H1 (cell line): ENCODE results near the gene PPP1R9A. TPM values are rescaled to one million over a fixed set of nuclear protein-coding genes. Genes with fewer than 3 reads are reported as not detected.

Experiments
- CTCF ChIA-PET: fragments of 300-600 bp; sonication (Branson Sonifier 250); formaldehyde crosslinking; loops from one replicate; lab custom pipeline; 2021; ENCODE audit not compliant: partially characterized antibody; lab: Charles Lee
- POLR2A ChIA-PET: fragments of 300-600 bp; sonication (Branson Sonifier 250); formaldehyde crosslinking; loops from one replicate; lab custom pipeline; 2021; ENCODE audit warnings: inconsistent platforms; ENCODE audit not compliant: partially characterized antibody; lab: Charles Lee
- DNase-seq, 2 experiments: peaks; one replicate each; pipeline versions ENCODE4 v3.0.0 to v3.0.0-alpha.2; 2010 to 2022; ENCODE audit warnings: low spot score in 2 of 2, low read depth in 1 of 2, mixed read lengths in 1 of 2
- FAIRE-seq: peaks from 2 replicates; lab custom pipeline; 2011; peaks lifted over from hg19 to GRCh38; lab: Jason Lieb, UNC
- H2AFZ ChIP-seq: 2 replicates; pipeline ENCODE4 v1.8.1; 2012; ENCODE audit warnings: low read length, inconsistent platforms
- H2AK5ac ChIP-seq: 2 replicates; pipeline ENCODE4 v1.6.1; 2013; ENCODE audit warnings: low read depth, low read length
- H2BK120ac ChIP-seq: replicated peaks from 2 replicates; pipeline ENCODE3; 2013; ENCODE audit warnings: low read depth, low read length, inconsistent platforms
- H2BK12ac ChIP-seq: 2 replicates; pipeline ENCODE4 v1.6.1; 2013; ENCODE audit warnings: low read depth, low read length
- H2BK15ac ChIP-seq: 2 replicates; pipeline ENCODE4 v1.6.1; 2013; ENCODE audit warnings: low read length
- H2BK20ac ChIP-seq: 2 replicates; pipeline ENCODE4 v1.6.1; 2013; ENCODE audit warnings: low read length
- H2BK5ac ChIP-seq: 2 replicates; pipeline ENCODE4 v1.6.1; 2013; ENCODE audit warnings: low read depth, low read length
- H3K14ac ChIP-seq: 2 replicates; pipeline ENCODE4 v1.6.1; 2013; ENCODE audit warnings: inconsistent platforms; ENCODE audit not compliant: insufficient read length
- H3K18ac ChIP-seq: 2 replicates; pipeline ENCODE4 v1.6.1; 2013; ENCODE audit warnings: low read length; ENCODE audit errors: extremely low read depth
- H3K23ac ChIP-seq: 2 replicates; pipeline ENCODE4 v1.6.1; 2013; ENCODE audit warnings: inconsistent platforms; ENCODE audit not compliant: insufficient read length
- H3K23me2 ChIP-seq: 2 replicates; pipeline ENCODE4 v1.6.1; 2013; ENCODE audit warnings: low read depth, low read length
- H3K27ac ChIP-seq: 2 replicates; pipeline ENCODE4 v1.6.1; 2011; ENCODE audit warnings: low read depth, low read length, inconsistent platforms
- H3K27me3 ChIP-seq, 4 experiments: replicated peaks in 1 of 4; 1 replicate in 1 of 4; 2 replicates in 3 of 4; pipeline versions ENCODE4 v1.6.1 to v1.8.1; 2011 to 2013; ENCODE audit warnings: low read length in 3 of 4, mild to moderate bottlenecking in 3 of 4, inconsistent platforms in 2 of 4, mixed read lengths in 2 of 4, moderate library complexity in 1 of 4; ENCODE audit not compliant: control insufficient read depth in 3 of 4, insufficient read depth in 3 of 4; ENCODE audit errors: extremely low read depth in 1 of 4
- H3K36me3 ChIP-seq, 4 experiments: 2 replicates each; pipeline versions ENCODE4 v1.6.1 to v1.8.1; 2011 to 2013; ENCODE audit warnings: mild to moderate bottlenecking in 4 of 4, low read length in 3 of 4, moderate library complexity in 2 of 4, control low read depth in 1 of 4, inconsistent platforms in 1 of 4; ENCODE audit not compliant: insufficient read depth in 4 of 4, control insufficient read depth in 2 of 4
- H3K4ac ChIP-seq: replicated peaks from 2 replicates; pipeline ENCODE3; 2013; ENCODE audit warnings: low read length, low read depth, mixed read lengths, inconsistent platforms; ENCODE audit not compliant: insufficient read length
- H3K4me1 ChIP-seq, 4 experiments: replicated peaks in 1 of 4; 1 replicate in 1 of 4; 2 replicates in 3 of 4; pipeline versions ENCODE4 v1.6.1 to v1.8.1; 2011 to 2013; ENCODE audit warnings: low read length in 3 of 4, inconsistent platforms in 2 of 4, mixed read lengths in 1 of 4; ENCODE audit not compliant: insufficient read depth in 4 of 4, control insufficient read depth in 3 of 4
- H3K4me2 ChIP-seq, 2 experiments: 2 replicates each; pipeline versions ENCODE4 v1.6.1 to v1.8.1; 2011 to 2013; ENCODE audit warnings: low read depth in 2 of 2, low read length in 2 of 2, control low read depth in 1 of 2, inconsistent platforms in 1 of 2, mild to moderate bottlenecking in 1 of 2; ENCODE audit not compliant: insufficient read depth in 1 of 2
- H3K4me3 ChIP-seq, 4 experiments: fragments of 200-600, 300-600 bp in 1 of 4; sonication (generic), shearing (Covaris generic), sonication (Bioruptor Twin) in 1 of 4; 2 replicates each; pipeline versions ENCODE4 v1.5.1 to v1.8.1; 2011 to 2016; ENCODE audit warnings: low read length in 4 of 4, low read depth in 3 of 4, control low read depth in 2 of 4, inconsistent platforms in 2 of 4, mild to moderate bottlenecking in 2 of 4, mixed read lengths in 1 of 4, moderate library complexity in 1 of 4; ENCODE audit not compliant: insufficient read depth in 2 of 4; ENCODE audit errors: extremely low read depth in 1 of 4
- H3K56ac ChIP-seq: replicated peaks from 2 replicates; pipeline ENCODE3; 2013; ENCODE audit warnings: low read depth, mild to moderate bottlenecking, mixed read lengths, low read length, inconsistent platforms; ENCODE audit not compliant: insufficient read length
- H3K79me1 ChIP-seq: 2 replicates; pipeline ENCODE4 v1.6.1; 2013; ENCODE audit warnings: low read depth, low read length, control low read depth
- H3K79me2 ChIP-seq, 2 experiments: 2 replicates each; pipeline versions ENCODE4 v1.6.1 to v1.8.1; 2012 to 2013; ENCODE audit warnings: low read length in 2 of 2, mild to moderate bottlenecking in 2 of 2, inconsistent platforms in 1 of 2; ENCODE audit not compliant: insufficient read depth in 2 of 2, control insufficient read depth in 1 of 2
- H3K9ac ChIP-seq, 4 experiments: replicated peaks in 1 of 4; 1 replicate in 1 of 4; 2 replicates in 3 of 4; pipeline versions ENCODE4 v1.6.1 to v1.8.1; 2011 to 2013; ENCODE audit warnings: low read depth in 3 of 4, low read length in 3 of 4, control low read depth in 2 of 4, mild to moderate bottlenecking in 2 of 4, moderate library complexity in 2 of 4, inconsistent platforms in 1 of 4; ENCODE audit errors: extremely low read depth in 1 of 4
- H3K9me3 ChIP-seq, 2 experiments: 2 replicates each; pipeline versions ENCODE4 v1.6.1 to v1.8.1; 2012 to 2013; ENCODE audit warnings: mild to moderate bottlenecking in 2 of 2, moderate library complexity in 2 of 2, control low read depth in 1 of 2, inconsistent platforms in 1 of 2, low read depth in 1 of 2, low read length in 1 of 2, mixed read lengths in 1 of 2; ENCODE audit not compliant: insufficient read depth in 2 of 2
- H4K20me1 ChIP-seq, 2 experiments: replicated peaks in 1 of 2; 2 replicates each; pipeline versions ENCODE3 to v1.8.1; 2011 to 2013; ENCODE audit warnings: inconsistent platforms in 2 of 2, low read length in 2 of 2, mild to moderate bottlenecking in 1 of 2; ENCODE audit not compliant: insufficient read depth in 2 of 2, control insufficient read depth in 1 of 2
- H4K5ac ChIP-seq: 2 replicates; pipeline ENCODE4 v1.6.1; 2013; ENCODE audit warnings: low read length, low read depth, mixed read lengths, inconsistent platforms; ENCODE audit not compliant: insufficient read length
- H4K8ac ChIP-seq: 2 replicates; pipeline ENCODE4 v1.8.0; 2013; ENCODE audit warnings: mild to moderate bottlenecking, moderate library complexity, low read length, inconsistent platforms; ENCODE audit not compliant: insufficient read depth; ENCODE audit errors: extremely low read depth
- H4K91ac ChIP-seq: replicated peaks from 2 replicates; pipeline ENCODE3; 2013; ENCODE audit warnings: low read length, mixed read lengths, inconsistent platforms; ENCODE audit not compliant: insufficient read length
- ASH2L ChIP-seq: fragments of 200-600, 300-600 bp; sonication (generic); IDR thresholded peaks from one replicate; pipeline ENCODE4 v1.7.1; 2017; ENCODE audit warnings: low read length
- CBX5 ChIP-seq: fragments of 300-800, 300-1000 bp; sonication (generic); IDR thresholded peaks from 2 replicates; pipeline ENCODE4 v1.7.1; 2016; ENCODE audit warnings: antibody characterized with exemption, low read length, low read depth
- CBX8 ChIP-seq: fragments of 300-800, 300-1000 bp; sonication (generic); IDR thresholded peaks from 2 replicates; pipeline ENCODE4 v1.7.1; 2016; ENCODE audit warnings: low read depth, low read length, borderline replicate concordance
- KDM4A ChIP-seq: IDR thresholded peaks from one replicate; pipeline ENCODE4 v1.7.1; 2012; ENCODE audit warnings: low read depth, mild to moderate bottlenecking, moderate library complexity, low read length, inconsistent platforms; ENCODE audit not compliant: severe bottlenecking
- NANOG ChIP-seq: IDR thresholded peaks from 2 replicates; pipeline ENCODE4 v1.6.1; 2011; ENCODE audit warnings: low read length, low read depth, mild to moderate bottlenecking, inconsistent platforms; ENCODE audit not compliant: insufficient read depth, poor library complexity, severe bottlenecking
- POLR2A ChIP-seq, 2 experiments: IDR thresholded peaks; 1 replicate in 1 of 2; 2 replicates in 1 of 2; pipeline ENCODE4 v1.6.1; 2011; ENCODE audit warnings: low read depth in 2 of 2, low read length in 2 of 2, mild to moderate bottlenecking in 2 of 2; ENCODE audit errors: control extremely low read depth in 1 of 2
- RXRA ChIP-seq: IDR thresholded peaks from 2 replicates; pipeline ENCODE4 v1.6.1; 2011; ENCODE audit warnings: low read depth, mild to moderate bottlenecking, low read length, moderate library complexity; ENCODE audit not compliant: insufficient read depth
- TBP ChIP-seq: IDR thresholded peaks from 2 replicates; pipeline ENCODE4 v1.6.1; 2011; ENCODE audit warnings: low read depth, low read length, improper control_type of control experiment
- polyA plus RNA-seq, 7 experiments: library from polyadenylated mRNA; depleted of rRNA in 3 of 7; stranded (reverse) in 5 of 7; unstranded in 2 of 7; fragments of >200 nt in 5 of 7; fragments of 200-250 nt in 2 of 7; gene quantifications; 1 replicate in 5 of 7; 2 replicates in 1 of 7; 4 replicates in 1 of 7; pipeline versions ENCODE4 v1.2.1 to v1.2.3, GENCODE V29; 2011 to 2013; ENCODE audit warnings: missing spikeins in 2 of 7, mixed read lengths in 2 of 7
- total RNA-seq: library from RNA; stranded (reverse); fragmentation: NEBNext Ultra II Directional; extraction: Animal tissue kit (Norgen Biotek cat#: 25700); gene quantifications from 2 replicates; pipeline ENCODE4 v1.2.1, GENCODE V29; 2021

Gene PPP1R9A
- total and polyA plus RNA-seq, 2 of the 8 experiments (the other 6 are each of a cell fraction or from before 2014, with no cell fraction given) = 3.0 to 20.3 TPM

GRCh38 chr7:95201727-95202126, 294.3 kb downstream of the PPP1R9A start:
- Histone ChIP-seq H2BK20ac (no peak overlapping the region), H4K20me1 (peaks cover 0 to 5% of the 10 kb centered on the region in 2 experiments)
- CTCF ChIA-PET = interaction anchor here (0.9 to 3.8 kb wide), 5 partner anchors 8 to 752 kb away, joined by 3 to 14 read pairs (median 5); no protein-coding TSS in a partner anchor

More at GRCh38 chr7:95201727-95202126, 294.3 kb downstream of the PPP1R9A start:
- no peak for FAIRE-seq
- Histone ChIP-seq H2BK5ac (no peak overlapping the region), H3K4me2 (no peak overlapping the region), H3K4ac (no peak overlapping the region), H4K8ac (no peak overlapping the region), H2BK15ac (no peak overlapping the region), H3K4me3 (no peak overlapping the region), H3K9ac (no peak overlapping the region), H3K79me1 (no peaks in the 10 kb centered on the region; the same call in 1 of the 2 replicates), H2AFZ (no peak overlapping the region), H2BK120ac (no peak overlapping the region), H3K9me3 (no peaks in the 10 kb centered on the region), H3K23me2 (peaks cover 6% of the 10 kb centered on the region; the same call in 1 of the 2 replicates)
- POLR2A ChIA-PET = no interaction called here
- TF ChIP-seq CBX8 (no peak), POLR2A (IDR thresholded peaks at IDR 0.05; ENCODE audit: control extremely low read depth in 1 of 2, low read depth in 2 of 2, low read length in 2 of 2) (no peak), KDM4A (no peak), RXRA (no peak), NANOG (no peak), TBP (no peak), ASH2L (no peak), CBX5 (no peak)
- TF ChIP-seq, all 59 proteins: peak for 0
- Histone ChIP-seq H2AK5ac (no peak overlapping the region), H3K27ac (no peak overlapping the region), H3K4me1 (no peaks in the 10 kb centered on the region), H3K56ac (no peak overlapping the region), H3K79me2 (no peaks in the 10 kb centered on the region), H3K36me3 (no peaks in the 10 kb centered on the region), H2BK12ac (no peak overlapping the region), H4K91ac (no peak overlapping the region), H3K27me3 (no peaks in the 10 kb centered on the region), H3K14ac (no peak overlapping the region), H4K5ac (no peak overlapping the region), H3K18ac (no peak overlapping the region), H3K23ac (no peak overlapping the region)
- no peak for DNase-seq
